DOHH2 (cell line): ENCODE data around the gene NFATC4.
"Not testable (repeated sequence)": the region's sequence is repeated elsewhere in the genome, so short reads cannot be mapped to it uniquely, and the experiment has no call there.

ENCODE experiments used
- H3F3A ChIP-seq: fragments of 200-600 bp; sonication (generic), shearing (Covaris generic); 2 replicates; pipeline ENCODE4 v1.6.0; 2016; ENCODE audit warnings: antibody characterized with exemption, mild to moderate bottlenecking; ENCODE audit not compliant: control insufficient read depth, insufficient read depth
- H3K27ac ChIP-seq: fragments of 200-600 bp; sonication (generic); 2 replicates; pipeline ENCODE4 v1.5.1; 2014; ENCODE audit warnings: low read depth, mild to moderate bottlenecking, low read length, moderate library complexity
- H3K27me3 ChIP-seq: fragments of 200-600 bp; sonication (generic); 2 replicates; pipeline ENCODE4 v1.6.1; 2014; ENCODE audit warnings: mild to moderate bottlenecking, low read length, mixed read lengths; ENCODE audit not compliant: control insufficient read depth
- H3K36me3 ChIP-seq: fragments of 200-600 bp; sonication (generic); 2 replicates; pipeline ENCODE4 v1.6.1; 2014; ENCODE audit warnings: mild to moderate bottlenecking, low read length, moderate library complexity, mixed read lengths; ENCODE audit not compliant: control insufficient read depth
- H3K4me1 ChIP-seq: fragments of 200-600 bp; sonication (generic); 2 replicates; pipeline ENCODE4 v1.6.1; 2014; ENCODE audit warnings: mild to moderate bottlenecking, low read length, mixed read lengths; ENCODE audit not compliant: control insufficient read depth
- H3K4me2 ChIP-seq: fragments of 200-600 bp; sonication (generic); 2 replicates; pipeline ENCODE4 v1.6.0; 2014; ENCODE audit warnings: mild to moderate bottlenecking, low read length, moderate library complexity
- H3K4me3 ChIP-seq: fragments of 200-600 bp; sonication (generic); 2 replicates; pipeline ENCODE4 v1.5.1; 2014; ENCODE audit warnings: mild to moderate bottlenecking, low read length, mixed read lengths
- H3K79me2 ChIP-seq: fragments of 200-600 bp; sonication (generic); 2 replicates; pipeline ENCODE4 v1.6.1; 2014; ENCODE audit warnings: mild to moderate bottlenecking, low read length, mixed read lengths; ENCODE audit not compliant: control insufficient read depth
- H3K9me2 ChIP-seq: fragments of 200-600 bp; sonication (generic); replicated peaks from 2 replicates; pipeline ENCODE4 v1.6.1; 2014; ENCODE audit warnings: mild to moderate bottlenecking, low read length, mixed read lengths; ENCODE audit not compliant: control insufficient read depth
- H3K9me3 ChIP-seq: fragments of 200-600 bp; sonication (generic); 2 replicates; pipeline ENCODE4 v1.6.1; 2014; ENCODE audit warnings: antibody characterized with exemption, low read length, mixed read lengths; ENCODE audit not compliant: control insufficient read depth, insufficient read depth
- H4K20me1 ChIP-seq: fragments of 200-600 bp; sonication (generic); 2 replicates; pipeline ENCODE4 v1.6.0; 2014; ENCODE audit warnings: low read depth, mild to moderate bottlenecking, antibody characterized with exemption, low read length, moderate library complexity; ENCODE audit not compliant: control insufficient read depth, insufficient read depth
- EZH2phosphoT487 ChIP-seq: fragments of 200-600 bp; sonication (generic); IDR thresholded peaks from 2 replicates; pipeline ENCODE4 v1.6.1; 2017; ENCODE audit warnings: borderline replicate concordance, mild to moderate bottlenecking, antibody characterized with exemption, low read length, moderate library complexity, mixed read lengths
- TF ChIP-seq, protein P1 (sequence below): fragments of 200-600 bp; sonication (generic); IDR thresholded peaks from one replicate; pipeline ENCODE4 v1.5.1; 2014; ENCODE audit warnings: antibody characterized with exemption, mild to moderate bottlenecking, low read depth, low read length; ENCODE audit not compliant: poor library complexity, severe bottlenecking

The NFATC4 gene

DNA sequence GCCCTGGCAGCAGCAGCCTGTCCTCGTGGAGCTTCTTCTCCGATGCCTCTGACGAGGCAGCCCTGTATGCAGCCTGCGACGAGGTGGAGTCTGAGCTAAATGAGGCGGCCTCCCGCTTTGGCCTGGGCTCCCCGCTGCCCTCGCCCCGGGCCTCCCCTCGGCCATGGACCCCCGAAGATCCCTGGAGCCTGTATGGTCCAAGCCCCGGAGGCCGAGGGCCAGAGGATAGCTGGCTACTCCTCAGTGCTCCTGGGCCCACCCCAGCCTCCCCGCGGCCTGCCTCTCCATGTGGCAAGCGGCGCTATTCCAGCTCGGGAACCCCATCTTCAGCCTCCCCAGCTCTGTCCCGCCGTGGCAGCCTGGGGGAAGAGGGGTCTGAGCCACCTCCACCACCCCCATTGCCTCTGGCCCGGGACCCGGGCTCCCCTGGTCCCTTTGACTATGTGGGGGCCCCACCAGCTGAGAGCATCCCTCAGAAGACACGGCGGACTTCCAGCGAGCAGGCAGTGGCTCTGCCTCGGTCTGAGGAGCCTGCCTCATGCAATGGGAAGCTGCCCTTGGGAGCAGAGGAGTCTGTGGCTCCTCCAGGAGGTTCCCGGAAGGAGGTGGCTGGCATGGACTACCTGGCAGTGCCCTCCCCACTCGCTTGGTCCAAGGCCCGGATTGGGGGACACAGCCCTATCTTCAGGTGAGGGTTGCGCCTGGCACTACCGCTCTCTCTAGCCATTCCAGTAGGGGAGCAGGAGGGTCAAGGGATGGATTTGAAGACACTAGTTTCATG is 2.1 kb downstream of the NFATC4 start:
- Histone ChIP-seq H3K4me3 (no peak overlapping the region), H3K79me2 (peaks cover 14% of the 10 kb centered on the region), H3K27ac (no peak overlapping the region), H3F3A (0 out of 2 replicates have a peak, but pooled peaks cover 6% of the 10 kb centered on the region), H3K4me2 (no peak overlapping the region), H3K9me3 (no peaks in the 10 kb centered on the region), H3K4me1 (peaks cover 40% of the 10 kb centered on the region), H4K20me1 (no peaks in the 10 kb centered on the region), H3K9me2 (no peaks in the 10 kb centered on the region), H3K36me3 (peaks cover 49% of the 10 kb centered on the region), H3K27me3 (no peaks in the 10 kb centered on the region)
- TF ChIP-seq EZH2phosphoT487 = no peak
- TF ChIP-seq, protein P1, sequence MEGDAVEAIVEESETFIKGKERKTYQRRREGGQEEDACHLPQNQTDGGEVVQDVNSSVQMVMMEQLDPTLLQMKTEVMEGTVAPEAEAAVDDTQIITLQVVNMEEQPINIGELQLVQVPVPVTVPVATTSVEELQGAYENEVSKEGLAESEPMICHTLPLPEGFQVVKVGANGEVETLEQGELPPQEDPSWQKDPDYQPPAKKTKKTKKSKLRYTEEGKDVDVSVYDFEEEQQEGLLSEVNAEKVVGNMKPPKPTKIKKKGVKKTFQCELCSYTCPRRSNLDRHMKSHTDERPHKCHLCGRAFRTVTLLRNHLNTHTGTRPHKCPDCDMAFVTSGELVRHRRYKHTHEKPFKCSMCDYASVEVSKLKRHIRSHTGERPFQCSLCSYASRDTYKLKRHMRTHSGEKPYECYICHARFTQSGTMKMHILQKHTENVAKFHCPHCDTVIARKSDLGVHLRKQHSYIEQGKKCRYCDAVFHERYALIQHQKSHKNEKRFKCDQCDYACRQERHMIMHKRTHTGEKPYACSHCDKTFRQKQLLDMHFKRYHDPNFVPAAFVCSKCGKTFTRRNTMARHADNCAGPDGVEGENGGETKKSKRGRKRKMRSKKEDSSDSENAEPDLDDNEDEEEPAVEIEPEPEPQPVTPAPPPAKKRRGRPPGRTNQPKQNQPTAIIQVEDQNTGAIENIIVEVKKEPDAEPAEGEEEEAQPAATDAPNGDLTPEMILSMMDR = no peak

DNA sequence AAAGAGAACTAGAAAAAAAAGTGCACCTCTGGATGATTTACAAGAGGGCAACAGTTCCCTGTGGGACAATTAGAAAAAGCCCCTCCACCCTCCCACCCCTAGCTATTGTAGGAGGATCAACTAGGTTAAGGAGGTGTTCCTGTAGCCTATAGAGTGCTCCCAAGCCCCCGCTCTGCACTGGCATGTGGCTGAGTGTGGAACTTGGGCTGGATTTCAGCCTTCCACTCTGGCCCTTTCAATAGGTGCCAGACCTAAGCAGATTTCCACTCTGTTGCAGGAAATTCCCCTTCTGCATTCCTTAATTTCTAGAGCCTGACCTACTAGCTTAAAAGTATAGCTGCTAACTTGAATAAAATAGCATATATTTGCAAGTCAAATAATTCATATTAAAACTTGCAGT is 2.8 kb downstream of the NFATC4 start:
- H3K9me3 ChIP-seq = no peaks in the 10 kb centered on the region
- H3K9me2 ChIP-seq = no peaks in the 10 kb centered on the region
- H3K4me2 ChIP-seq = no peak overlapping the region
- H3K27me3 ChIP-seq = no peaks in the 10 kb centered on the region
- peaks cover 35% of the 10 kb centered on the region for H3K4me1 ChIP-seq
- H3F3A ChIP-seq = 0 out of 2 replicates have a peak, but pooled peaks cover 6% of the 10 kb centered on the region
- peaks cover 14% of the 10 kb centered on the region for H3K79me2 ChIP-seq
- TF ChIP-seq, protein P1 = no peak
- TF ChIP-seq EZH2phosphoT487 = no peak
- H4K20me1 ChIP-seq = no peaks in the 10 kb centered on the region
- H3K27ac ChIP-seq = no peak overlapping the region
- peaks cover 52% of the 10 kb centered on the region for H3K36me3 ChIP-seq
- H3K4me3 ChIP-seq = no peak overlapping the region

DNA sequence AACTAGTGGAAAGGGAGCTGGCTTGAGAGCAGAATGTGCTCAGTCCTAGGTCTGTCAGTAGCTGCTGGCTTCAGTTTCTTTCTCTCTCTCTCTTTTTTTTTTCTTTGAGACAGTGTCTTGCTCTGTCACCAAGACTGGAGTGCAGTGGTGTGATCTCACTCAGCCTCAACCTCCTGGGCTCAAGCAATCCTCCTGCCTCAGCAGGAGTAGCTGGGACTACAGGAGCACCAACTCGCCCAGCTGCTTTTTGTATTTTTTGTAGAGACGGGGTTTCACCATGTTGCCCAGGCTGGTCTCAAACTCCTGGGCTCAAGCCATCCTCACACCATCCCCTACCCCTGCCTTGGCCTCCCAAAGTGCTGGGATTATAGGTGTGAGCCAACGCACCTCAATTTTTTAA is 3.6 kb downstream of the NFATC4 start:
- Histone ChIP-seq H3K4me1 (peaks cover 31% of the 10 kb centered on the region), H3K36me3 (peaks cover 60% of the 10 kb centered on the region), H3K79me2 (peaks cover 14% of the 10 kb centered on the region)
- H3K27ac ChIP-seq, H3K9me3 ChIP-seq, H3K27me3 ChIP-seq, H3K9me2 ChIP-seq, H3K4me2 ChIP-seq, H4K20me1 ChIP-seq, H3F3A ChIP-seq, H3K4me3 ChIP-seq: not testable (repeated sequence)

DNA sequence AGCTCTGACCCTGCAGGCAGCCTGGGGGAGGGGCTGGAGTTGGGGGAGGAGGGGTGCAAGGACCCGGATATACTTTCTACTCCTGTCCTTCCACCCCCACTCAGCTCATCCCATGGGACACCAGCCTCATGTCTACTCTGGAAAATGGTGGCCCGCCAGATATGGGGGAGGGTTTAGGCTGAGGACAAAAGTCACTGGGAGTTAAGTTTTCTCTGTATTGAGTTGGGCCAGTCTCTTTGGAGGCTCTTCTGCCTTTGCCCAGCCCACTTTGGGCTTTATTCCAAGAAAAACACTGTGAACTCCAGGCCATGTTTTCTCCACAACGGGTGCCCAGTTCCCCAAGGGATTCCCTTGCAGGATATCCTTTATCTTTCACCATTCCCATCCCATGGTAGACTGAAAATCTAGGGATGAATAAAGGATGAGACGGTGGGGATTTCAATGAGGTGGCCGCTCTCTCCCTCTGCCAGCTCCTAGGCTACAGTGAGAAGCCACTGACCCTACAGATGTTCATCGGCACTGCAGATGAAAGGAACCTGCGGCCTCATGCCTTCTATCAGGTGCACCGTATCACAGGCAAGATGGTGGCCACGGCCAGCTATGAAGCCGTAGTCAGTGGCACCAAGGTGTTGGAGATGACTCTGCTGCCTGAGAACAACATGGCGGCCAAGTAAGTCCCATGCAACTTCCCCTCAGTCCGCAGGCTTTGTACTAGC is 4.9 kb downstream of the NFATC4 start:
- no peak overlapping the region for H3K4me3 ChIP-seq
- no peak overlapping the region for H3K27ac ChIP-seq
- H4K20me1 ChIP-seq = no peaks in the 10 kb centered on the region
- TF ChIP-seq, protein P1 = no peak
- TF ChIP-seq EZH2phosphoT487 = no peak
- H3K4me1 ChIP-seq = peaks cover 23% of the 10 kb centered on the region
- no peaks in the 10 kb centered on the region for H3K9me2 ChIP-seq
- no peaks in the 10 kb centered on the region for H3K9me3 ChIP-seq
- peaks cover 14% of the 10 kb centered on the region for H3K79me2 ChIP-seq
- no peak overlapping the region for H3K4me2 ChIP-seq
- peaks cover 60% of the 10 kb centered on the region for H3K36me3 ChIP-seq
- H3K27me3 ChIP-seq = no peaks in the 10 kb centered on the region
- H3F3A ChIP-seq = no peaks in the 10 kb centered on the region
